ENCODE measurements around the gene SPOCK1.

Gene SPOCK1

GRCh38 chr5:137027758-137028157 is 471.4 kb downstream of the SPOCK1 start:
- TF ChIP-seq GATA2 (IDR thresholded peaks at IDR 0.05; ENCODE audit: low read depth, low read length) (no peak), GATA3 (IDR thresholded peaks at IDR 0.05; ENCODE audit: low read depth, low read length) (no peak)

- TF ChIP-seq GATA2 (IDR thresholded peaks at IDR 0.05; ENCODE audit: low read depth, low read length) (no peak), GATA3 (IDR thresholded peaks at IDR 0.05; ENCODE audit: low read depth, low read length) (no peak)
Observed at GRCh38 chr5:137026296-137026695, 472.8 kb downstream of the SPOCK1 start.

- TF ChIP-seq GATA2 (IDR thresholded peaks at IDR 0.05; ENCODE audit: low read depth, low read length): peak; percentile 43; the same call in 1 of the 2 replicates
- no peak for TF ChIP-seq GATA3 (IDR thresholded peaks at IDR 0.05; ENCODE audit: low read depth, low read length)
Observed at GRCh38 chr5:137024044-137024443, 475.1 kb downstream of the SPOCK1 start.

- TF ChIP-seq GATA2 (IDR thresholded peaks at IDR 0.05; ENCODE audit: low read depth, low read length): no peak
- TF ChIP-seq GATA3 (IDR thresholded peaks at IDR 0.05; ENCODE audit: low read depth, low read length): no peak
Observed at GRCh38 chr5:137023371-137023770, 475.8 kb downstream of the SPOCK1 start.

GRCh38 chr5:137022725-137023124 is 476.4 kb downstream of the SPOCK1 start:
- no peak for TF ChIP-seq GATA3 (IDR thresholded peaks at IDR 0.05; ENCODE audit: low read depth, low read length)
- no peak for TF ChIP-seq GATA2 (IDR thresholded peaks at IDR 0.05; ENCODE audit: low read depth, low read length)

GRCh38 chr5:137022043-137022442 is 477.1 kb downstream of the SPOCK1 start:
- TF ChIP-seq GATA2 (IDR thresholded peaks at IDR 0.05; ENCODE audit: low read depth, low read length) (no peak), GATA3 (IDR thresholded peaks at IDR 0.05; ENCODE audit: low read depth, low read length) (no peak)

GRCh38 chr5:137019229-137019628 is 479.9 kb downstream of the SPOCK1 start:
- TF ChIP-seq GATA3 (IDR thresholded peaks at IDR 0.05; ENCODE audit: low read depth, low read length) (no peak), GATA2 (IDR thresholded peaks at IDR 0.05; ENCODE audit: low read depth, low read length) (no peak)

GRCh38 chr5:137016783-137017324 is 482.3 kb downstream of the SPOCK1 start:
- TF ChIP-seq GATA3 (IDR thresholded peaks at IDR 0.05; ENCODE audit: low read depth, low read length): no peak
- no peak for TF ChIP-seq GATA2 (IDR thresholded peaks at IDR 0.05; ENCODE audit: low read depth, low read length)

- TF ChIP-seq GATA2 (IDR thresholded peaks at IDR 0.05; ENCODE audit: low read depth, low read length) (no peak), GATA3 (IDR thresholded peaks at IDR 0.05; ENCODE audit: low read depth, low read length) (no peak)
Observed at GRCh38 chr5:137015540-137016116, 483.5 kb downstream of the SPOCK1 start.

- TF ChIP-seq GATA3 (IDR thresholded peaks at IDR 0.05; ENCODE audit: low read depth, low read length) (no peak), GATA2 (IDR thresholded peaks at IDR 0.05; ENCODE audit: low read depth, low read length) (no peak)
Observed at GRCh38 chr5:137014731-137015130, 484.4 kb downstream of the SPOCK1 start.

GRCh38 chr5:137010226-137010625 is 488.9 kb downstream of the SPOCK1 start:
- TF ChIP-seq GATA3 (IDR thresholded peaks at IDR 0.05; ENCODE audit: low read depth, low read length) (no peak), GATA2 (IDR thresholded peaks at IDR 0.05; ENCODE audit: low read depth, low read length) (no peak)

GRCh38 chr5:137004279-137004678 is 494.8 kb downstream of the SPOCK1 start:
- TF ChIP-seq GATA3 (IDR thresholded peaks at IDR 0.05; ENCODE audit: low read depth, low read length): no peak

- TF ChIP-seq GATA2 (IDR thresholded peaks at IDR 0.05; ENCODE audit: low read depth, low read length): peak; percentile 83
- TF ChIP-seq GATA3 (IDR thresholded peaks at IDR 0.05; ENCODE audit: low read depth, low read length): no peak
Observed at GRCh38 chr5:137001026-137001569, 498.0 kb downstream of the SPOCK1 start.

- TF ChIP-seq GATA2 (IDR thresholded peaks at IDR 0.05; ENCODE audit: low read depth, low read length): no peak
- no peak for TF ChIP-seq GATA3 (IDR thresholded peaks at IDR 0.05; ENCODE audit: low read depth, low read length)
Observed at GRCh38 chr5:136999787-137000186, 499.3 kb downstream of the SPOCK1 start.

GRCh38 chr5:136998854-136999357 is 500.2 kb downstream of the SPOCK1 start:
- no peak for TF ChIP-seq GATA2 (IDR thresholded peaks at IDR 0.05; ENCODE audit: low read depth, low read length)
- no peak for TF ChIP-seq GATA3 (IDR thresholded peaks at IDR 0.05; ENCODE audit: low read depth, low read length)

All from SH-SY5Y (cell line).